Vagina (tissue), 2 donors: ENCODE measurements around the gene SLC25A19.

ENCODE experiments used
- POLR2A ChIP-seq, 2 donors: fragments of 450-650 bp; IDR thresholded peaks; one replicate each; pipeline ENCODE4 v1.6.1; 2017; ENCODE audit warnings: antibody characterized with exemption in 2 of 2, mild to moderate bottlenecking in 2 of 2, moderate library complexity in 2 of 2
- POLR2AphosphoS5 ChIP-seq, 2 donors: sonication (generic); formaldehyde crosslinking; IDR thresholded peaks; one replicate each; pipeline ENCODE4 v1.9.0; 2017; ENCODE audit warnings: antibody characterized with exemption in 2 of 2, mild to moderate bottlenecking in 2 of 2, low read depth in 1 of 2; ENCODE audit not compliant: insufficient read depth in 1 of 2
- TF ChIP-seq, protein P1 (sequence below), 3 experiments: fragments of 450-650 bp in 2 of 3; fragments of 200-600 bp in 1 of 3; sonication (generic) in 1 of 3; IDR thresholded peaks; one replicate each; pipeline ENCODE4 v1.5.1; 2017 to 2019; ENCODE audit warnings: antibody characterized with exemption in 3 of 3, mild to moderate bottlenecking in 2 of 3, moderate library complexity in 2 of 3

DNA sequence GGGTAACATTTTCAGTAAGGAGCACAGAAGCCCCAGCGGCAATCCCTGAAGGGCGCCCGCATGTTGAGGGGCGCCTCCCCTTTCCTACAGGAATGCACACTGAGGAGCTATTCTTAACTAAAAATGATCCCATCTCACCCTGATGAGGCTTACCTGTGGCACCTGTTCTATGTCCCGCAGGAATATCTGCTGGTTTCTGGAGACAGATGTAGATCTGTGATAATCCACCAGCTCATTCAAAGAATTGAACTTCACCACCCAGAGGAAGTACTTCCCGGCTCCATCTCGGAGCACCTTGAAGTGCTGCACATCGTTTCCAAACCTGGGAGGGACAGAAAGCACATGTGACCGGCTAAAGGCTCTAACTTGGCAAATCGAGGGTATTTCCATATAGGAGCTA is 32.3 kb upstream of the SLC25A19 start:
- TF ChIP-seq, protein P1, sequence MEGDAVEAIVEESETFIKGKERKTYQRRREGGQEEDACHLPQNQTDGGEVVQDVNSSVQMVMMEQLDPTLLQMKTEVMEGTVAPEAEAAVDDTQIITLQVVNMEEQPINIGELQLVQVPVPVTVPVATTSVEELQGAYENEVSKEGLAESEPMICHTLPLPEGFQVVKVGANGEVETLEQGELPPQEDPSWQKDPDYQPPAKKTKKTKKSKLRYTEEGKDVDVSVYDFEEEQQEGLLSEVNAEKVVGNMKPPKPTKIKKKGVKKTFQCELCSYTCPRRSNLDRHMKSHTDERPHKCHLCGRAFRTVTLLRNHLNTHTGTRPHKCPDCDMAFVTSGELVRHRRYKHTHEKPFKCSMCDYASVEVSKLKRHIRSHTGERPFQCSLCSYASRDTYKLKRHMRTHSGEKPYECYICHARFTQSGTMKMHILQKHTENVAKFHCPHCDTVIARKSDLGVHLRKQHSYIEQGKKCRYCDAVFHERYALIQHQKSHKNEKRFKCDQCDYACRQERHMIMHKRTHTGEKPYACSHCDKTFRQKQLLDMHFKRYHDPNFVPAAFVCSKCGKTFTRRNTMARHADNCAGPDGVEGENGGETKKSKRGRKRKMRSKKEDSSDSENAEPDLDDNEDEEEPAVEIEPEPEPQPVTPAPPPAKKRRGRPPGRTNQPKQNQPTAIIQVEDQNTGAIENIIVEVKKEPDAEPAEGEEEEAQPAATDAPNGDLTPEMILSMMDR (IDR thresholded peaks at IDR 0.05): no peak
- TF ChIP-seq POLR2AphosphoS5 (IDR thresholded peaks at IDR 0.05; ENCODE audit: insufficient read depth in 1 of 2, low read depth in 1 of 2): no peak
- TF ChIP-seq POLR2A (IDR thresholded peaks at IDR 0.05): no peak
